NCI-H1092 treated with DMSO at 0.1 percent for 48 hours (cell line): ENCODE measurements around the gene GPX2.

Experiments used
- DNase-seq: peaks from one replicate; lab custom pipeline; 2025; lab: John Stamatoyannopoulos, UW

GPX2 gene

GRCh38 chr14:64942531-64943111 lies at the start of gene GPX2:
GPX2 (minus strand) TSS chr14:64942745; CDS start chr14:64942726, 19 bp downstream.
- peak; percentile 9 for DNase-seq

DNA sequence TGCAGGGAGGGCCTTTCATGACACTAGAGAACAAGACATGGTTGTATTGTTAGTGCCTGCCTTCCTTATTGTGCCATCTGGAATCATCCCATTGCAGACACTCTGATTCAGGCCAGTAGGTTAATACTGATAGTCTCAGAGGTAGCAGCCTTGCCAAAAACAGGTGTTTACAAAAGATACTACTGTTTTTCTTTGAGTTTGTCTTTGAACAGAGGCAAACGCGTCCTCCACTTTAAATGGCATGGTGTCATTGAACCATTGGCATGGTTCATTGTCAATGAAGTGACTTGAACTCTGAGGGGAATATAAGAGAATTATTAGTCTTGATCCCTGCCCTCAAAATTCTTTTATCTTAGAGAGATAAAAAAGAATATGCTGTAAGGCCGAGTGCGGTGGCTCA lies 48.4 kb upstream of the GPX2 start:
- no peak for DNase-seq

DNA sequence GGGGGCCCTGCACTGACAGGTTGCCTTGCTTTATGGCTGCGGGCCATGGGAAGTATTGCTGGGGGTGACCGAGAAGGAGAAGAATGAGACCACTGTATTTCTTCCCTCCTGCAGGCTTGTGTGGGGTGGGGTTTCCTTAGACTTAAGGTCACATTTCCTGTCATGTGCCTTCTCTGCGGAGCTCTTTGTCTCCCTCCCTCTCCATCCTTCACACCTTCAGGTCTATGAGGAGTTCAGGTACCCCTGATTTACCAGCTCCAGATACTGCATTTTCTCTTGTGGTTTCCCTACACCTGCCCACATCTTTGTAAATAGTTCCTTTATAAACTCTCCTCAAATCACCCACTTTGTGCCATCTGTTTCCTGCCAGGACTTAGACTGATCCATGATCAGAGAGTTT lies 47.8 kb upstream of the GPX2 start:
- DNase-seq = no peak

- DNase-seq = no peak
Observed at GRCh38 chr14:64987438-64987767, 44.9 kb upstream of the GPX2 start.

GRCh38 chr14:64986648-64987437 lies 44.3 kb upstream of the GPX2 start, which contains the start of gene FNTB:
FNTB (plus strand) TSS chr14:64986895; CDS start chr14:64986954, 59 bp downstream.
- DNase-seq = peak; percentile 99

DNA sequence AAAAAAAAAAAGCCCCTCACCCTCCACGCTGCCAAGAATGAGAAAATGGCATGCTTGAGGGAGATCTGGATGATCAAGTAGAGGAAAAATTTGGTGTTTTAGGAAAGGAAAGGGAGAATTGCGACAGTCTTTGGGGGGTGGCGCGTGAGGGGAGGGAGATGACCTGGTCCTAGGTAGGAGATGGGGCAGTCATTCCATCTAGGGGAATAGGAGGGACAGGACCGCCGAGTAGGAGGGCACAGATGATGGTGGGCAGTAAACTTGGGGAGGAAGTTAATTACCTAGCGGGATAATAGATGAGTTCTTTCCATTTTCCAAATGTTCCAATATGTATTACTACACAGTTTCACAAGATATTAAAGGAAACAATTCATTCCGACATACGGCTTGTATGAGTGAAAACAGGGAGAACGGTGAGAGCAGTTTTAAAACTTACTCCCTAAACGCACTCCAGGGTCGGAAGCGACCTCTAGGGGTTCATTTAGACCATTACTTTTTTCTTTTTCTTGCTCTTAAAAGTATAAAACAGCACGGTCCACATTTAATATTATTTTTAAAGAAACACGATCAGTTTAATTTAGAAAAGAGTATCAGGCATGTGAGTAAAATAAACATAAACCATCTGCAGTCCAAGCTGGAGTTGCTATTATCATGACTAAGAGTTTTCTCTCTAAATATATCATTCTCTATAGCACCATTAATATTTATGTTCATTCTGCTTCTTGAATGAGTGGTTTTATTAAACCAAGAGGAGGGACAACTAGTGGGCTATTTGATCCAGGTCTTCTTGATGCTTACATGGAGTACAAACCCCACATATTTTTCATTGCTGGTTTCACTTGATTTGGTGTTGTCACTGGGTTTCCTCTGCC lies 41.1 kb upstream of the GPX2 start:
- peak; percentile 28 for DNase-seq

DNA sequence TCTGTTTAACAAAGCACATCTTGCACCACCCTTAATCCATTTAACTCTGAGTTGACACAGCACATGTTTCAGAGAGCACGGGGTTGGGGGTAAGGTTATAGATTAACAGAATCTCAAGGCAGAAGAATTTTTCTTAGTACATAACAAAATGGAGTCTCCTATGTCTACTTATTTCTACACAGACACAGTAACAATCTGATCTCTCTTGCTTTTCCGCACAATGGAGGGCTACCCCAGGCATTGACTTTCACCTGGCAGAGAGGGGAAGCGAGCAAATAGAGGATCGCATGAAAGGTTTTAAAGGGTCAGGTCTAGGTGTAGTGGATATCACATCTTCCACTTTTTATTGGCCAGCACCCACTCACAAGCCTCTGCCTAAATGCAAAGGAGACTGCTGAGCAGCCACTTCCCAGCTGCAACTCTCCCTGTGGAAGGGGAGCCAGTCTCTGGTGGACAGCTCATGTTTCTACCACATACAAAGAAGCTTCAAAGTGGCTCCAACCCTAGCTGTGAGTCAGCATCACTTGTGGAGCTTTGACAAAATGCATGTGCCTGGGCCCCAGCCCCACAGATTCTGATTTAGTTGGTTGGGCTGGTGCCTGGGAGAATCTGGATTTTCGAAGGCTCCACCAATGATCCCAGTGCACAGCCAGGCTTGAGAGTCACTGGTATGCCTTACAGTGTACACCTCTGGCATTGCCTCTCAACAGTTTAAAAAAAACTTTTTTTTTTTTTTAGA lies 37.0 kb upstream of the GPX2 start:
- DNase-seq = no peak

DNA sequence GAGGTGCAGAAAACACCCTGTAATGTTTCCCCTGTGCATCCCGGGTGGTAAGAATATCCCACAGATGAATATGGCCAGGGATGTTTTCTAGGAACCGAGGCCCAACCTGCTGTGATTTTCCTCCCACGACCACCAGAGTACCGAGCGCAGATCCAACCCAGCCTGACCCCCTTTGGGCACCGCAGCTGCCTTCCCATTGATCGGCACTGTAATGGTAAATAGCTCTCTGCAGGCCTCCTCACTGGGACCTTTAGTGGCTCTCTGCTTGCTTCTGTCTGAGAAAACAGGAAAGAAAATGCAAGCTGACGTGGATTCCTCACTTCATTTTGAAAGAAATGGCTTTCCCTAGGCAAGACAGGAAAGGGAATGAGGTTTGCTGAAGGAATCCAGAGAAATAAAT lies 32.0 kb upstream of the GPX2 start:
- DNase-seq = no peak

GRCh38 chr14:64973826-64974225 lies 31.3 kb upstream of the GPX2 start:
- no peak for DNase-seq

GRCh38 chr14:64973026-64973442 lies 30.5 kb upstream of the GPX2 start:
- no peak for DNase-seq

DNA sequence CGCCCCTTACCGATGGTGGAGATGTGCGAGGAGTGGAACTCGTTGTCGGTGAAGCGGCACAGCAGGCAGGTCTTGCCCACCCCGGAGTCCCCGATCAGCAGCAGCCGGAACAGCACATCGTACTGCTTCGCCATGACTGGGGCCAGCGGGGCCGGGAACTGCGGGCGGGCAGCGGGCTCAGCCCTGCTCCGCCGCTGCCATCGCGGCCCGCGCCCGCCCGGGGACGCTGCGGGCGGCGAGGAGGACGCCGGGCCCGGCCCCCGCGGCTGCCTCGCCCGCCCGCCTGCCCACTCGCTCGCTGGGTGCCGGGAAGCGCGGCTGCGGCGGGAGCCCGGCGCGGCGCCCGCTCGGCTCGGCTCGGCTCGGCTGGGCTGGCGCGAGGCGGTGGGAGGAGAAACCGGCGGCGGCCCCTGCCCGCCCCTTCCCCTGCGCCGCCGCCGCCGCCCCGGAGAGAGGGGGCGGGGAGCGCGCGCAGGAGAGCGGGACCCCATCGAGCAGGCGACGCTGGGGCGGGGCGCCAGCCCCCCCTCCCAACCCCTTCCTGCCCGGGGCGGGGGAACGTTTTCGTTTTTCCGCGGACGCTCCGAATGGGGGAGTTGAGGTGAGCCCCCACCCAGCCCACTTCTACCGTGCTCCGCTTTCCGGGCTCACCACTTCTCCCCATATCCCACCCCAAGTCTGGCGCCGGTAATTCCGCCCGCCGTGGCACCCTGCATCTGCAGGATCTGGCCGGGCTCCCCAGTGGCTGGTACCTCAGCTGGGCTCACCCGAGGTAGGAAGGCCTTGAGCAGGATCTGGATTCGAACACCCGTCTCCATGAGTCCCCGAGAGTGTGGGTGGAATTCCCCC lies 29.6 kb upstream of the GPX2 start, which contains the start of gene RAB15:
Gene RAB15 (minus strand): TSS at position 394 of the 849 bp plus-strand sequence. CDS start 260 bp downstream, at position 134.
- DNase-seq = peak; percentile 59

GRCh38 chr14:64971491-64971942 lies 29.0 kb upstream of the GPX2 start:
- DNase-seq = no peak

DNA sequence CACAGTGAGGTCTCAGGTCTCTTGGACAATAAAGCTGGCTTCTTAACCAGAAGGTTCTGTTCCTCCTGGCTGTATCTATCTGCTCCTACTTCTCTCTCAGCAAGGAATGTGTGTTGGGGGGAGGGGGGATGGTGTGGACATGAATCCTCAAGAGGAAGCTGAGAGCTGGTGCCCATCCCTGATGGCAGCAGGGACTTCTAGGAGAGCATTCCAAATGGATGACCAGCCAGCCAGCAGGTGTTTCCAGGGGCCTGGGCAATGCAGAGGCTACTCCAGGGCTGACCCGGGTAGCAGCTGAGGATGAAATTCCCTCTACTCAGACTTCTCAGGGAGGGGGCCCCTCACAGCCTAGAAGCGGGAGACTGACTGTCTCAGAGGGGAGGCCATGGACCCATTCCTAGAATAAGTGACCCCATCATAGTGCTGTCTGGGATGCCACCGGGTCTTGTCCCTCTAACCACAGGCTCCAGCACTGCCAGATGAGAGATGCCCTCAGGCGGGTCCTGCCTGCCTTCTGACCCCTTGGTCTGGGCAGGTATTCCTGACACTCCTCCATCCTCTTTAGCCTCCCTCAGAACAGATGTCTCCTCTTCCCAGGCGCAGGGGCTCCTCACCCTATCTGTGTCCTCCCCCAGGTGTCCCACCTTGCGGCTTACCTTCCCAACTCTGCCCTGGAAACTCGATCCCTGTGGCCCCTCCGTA lies 28.4 kb upstream of the GPX2 start:
- no peak for DNase-seq

DNA sequence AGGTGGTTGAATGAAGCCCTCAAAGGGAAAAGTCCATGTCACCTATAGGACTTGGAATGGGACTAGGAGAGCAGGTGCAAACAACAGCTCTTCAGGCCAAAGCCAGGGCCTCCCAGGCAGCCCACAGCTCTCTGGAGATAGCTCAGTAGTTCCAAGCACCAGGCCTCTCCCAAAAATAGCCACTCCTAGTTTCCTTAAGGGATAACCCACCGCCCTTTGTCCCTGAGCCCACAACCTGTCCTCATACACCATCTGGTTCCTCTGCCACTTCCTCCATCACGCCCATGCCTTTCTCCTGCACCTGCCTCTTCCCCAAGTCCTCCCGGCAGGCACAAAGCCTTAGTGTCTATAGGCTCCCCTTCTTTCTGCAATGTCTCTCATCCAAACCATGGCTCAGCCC lies 27.5 kb upstream of the GPX2 start:
- no peak for DNase-seq

GRCh38 chr14:64968651-64969050 lies 26.1 kb upstream of the GPX2 start:
- DNase-seq = no peak

- DNase-seq = no peak
Observed at GRCh38 chr14:64968167-64968566, 25.6 kb upstream of the GPX2 start.

DNA sequence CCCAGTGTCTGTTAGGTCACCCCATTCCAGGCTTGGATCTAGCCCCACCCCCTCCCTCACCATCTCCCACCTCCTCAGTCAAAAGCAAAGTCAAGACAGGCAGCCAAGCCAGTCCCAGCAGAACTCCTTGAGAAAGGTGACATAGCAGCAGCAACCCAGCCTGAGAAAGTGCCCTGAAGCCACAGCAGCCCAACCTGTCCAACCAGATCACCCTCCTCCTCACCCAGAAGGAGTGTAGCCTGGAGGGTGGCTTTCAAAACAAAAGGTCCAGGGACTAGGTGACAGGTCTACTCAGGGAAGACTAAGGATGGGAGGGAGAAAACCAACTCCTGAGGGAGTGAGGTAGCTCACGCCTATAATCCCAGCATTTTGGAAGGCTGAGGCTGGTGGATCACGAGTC lies 24.4 kb upstream of the GPX2 start:
- DNase-seq = no peak

- DNase-seq = no peak
Observed at GRCh38 chr14:64965356-64966000, 22.9 kb upstream of the GPX2 start.

- no peak for DNase-seq
Observed at GRCh38 chr14:64963611-64964010, 21.1 kb upstream of the GPX2 start.
